ENCODE measurements around the gene PEX14.

The PEX14 gene

DNA sequence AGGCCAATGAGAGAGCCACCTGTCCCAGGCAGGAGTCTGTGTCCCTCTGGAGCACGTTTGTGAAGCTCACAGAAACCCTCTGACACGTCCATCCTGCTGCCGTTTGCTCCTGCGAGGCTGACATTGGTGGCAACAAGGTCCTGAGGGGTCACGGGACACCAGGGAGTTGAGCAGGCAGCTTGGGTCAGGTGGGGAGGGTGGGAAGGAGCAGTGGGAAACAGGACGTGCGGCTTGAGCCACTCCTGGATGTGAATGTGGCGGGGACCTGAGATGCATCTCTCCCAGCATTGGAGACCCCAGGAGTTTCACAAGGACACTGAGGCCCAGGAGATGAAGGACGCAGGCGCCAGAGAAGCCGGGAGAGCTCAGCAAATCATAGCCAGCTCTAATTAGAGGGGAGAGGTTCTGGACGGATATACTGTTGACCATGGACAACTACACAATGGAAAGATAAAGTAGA, 149.0 kb downstream of the PEX14 start:
- no peak for DNase-seq

DNA sequence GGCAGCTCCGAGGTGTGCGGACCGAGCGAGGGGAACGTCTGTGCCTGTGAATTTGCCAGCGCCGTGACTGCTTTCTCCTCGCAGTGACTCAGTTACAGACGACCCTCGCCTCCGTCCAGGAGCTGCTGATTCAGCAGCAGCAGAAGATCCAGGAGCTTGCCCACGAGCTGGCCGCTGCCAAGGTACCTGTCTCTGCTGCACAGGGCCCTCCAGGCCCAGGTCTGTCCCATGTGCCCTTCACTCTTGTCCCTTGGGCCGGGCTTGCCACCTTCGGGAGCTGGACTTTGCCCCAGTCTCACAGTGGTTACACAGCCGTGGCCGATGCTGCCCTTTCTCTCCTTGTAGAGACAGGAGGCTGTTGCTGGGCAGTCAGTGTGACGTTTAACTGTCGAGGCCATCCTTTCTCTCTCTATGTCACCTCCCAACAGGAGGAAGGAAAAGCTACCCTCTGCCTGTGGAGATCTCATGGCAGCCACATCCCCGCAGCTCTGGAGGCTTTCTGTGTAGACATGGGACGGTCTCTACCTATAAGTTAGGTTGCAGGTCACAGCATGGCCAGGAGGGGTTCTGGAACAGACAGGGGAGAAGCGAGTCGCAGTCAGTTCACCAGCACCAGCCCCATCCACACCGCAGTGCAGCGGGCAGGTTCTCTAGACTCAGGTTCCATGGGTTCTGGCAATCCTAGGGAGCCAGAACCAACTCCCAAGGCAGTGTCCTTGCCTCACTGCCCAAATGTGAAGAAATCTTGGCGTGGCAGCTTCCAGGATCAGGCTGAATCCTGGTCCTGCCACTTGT, 149.7 kb downstream of the PEX14 start:
- DNase-seq: no peak

DNA sequence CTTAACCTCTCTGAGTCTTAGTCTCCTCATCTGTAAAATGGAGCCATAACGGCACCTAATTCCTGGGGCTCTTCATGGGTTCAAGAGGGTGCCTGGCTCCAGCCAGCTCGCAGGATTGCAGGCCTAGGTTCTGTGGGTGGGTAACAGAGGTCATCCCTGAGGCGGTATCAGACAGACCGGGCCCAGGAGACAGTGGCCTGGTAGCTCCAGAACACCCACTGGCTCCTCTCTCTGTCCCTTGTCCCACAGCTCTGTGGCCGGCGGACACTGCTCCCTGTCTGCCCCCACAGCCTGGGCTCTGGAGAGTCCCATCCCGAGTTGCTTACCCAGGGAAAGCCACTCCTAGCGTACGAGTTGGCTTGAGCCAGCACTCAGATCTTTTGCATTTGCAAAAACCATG, 150.3 kb downstream of the PEX14 start:
- no peak for DNase-seq

DNA sequence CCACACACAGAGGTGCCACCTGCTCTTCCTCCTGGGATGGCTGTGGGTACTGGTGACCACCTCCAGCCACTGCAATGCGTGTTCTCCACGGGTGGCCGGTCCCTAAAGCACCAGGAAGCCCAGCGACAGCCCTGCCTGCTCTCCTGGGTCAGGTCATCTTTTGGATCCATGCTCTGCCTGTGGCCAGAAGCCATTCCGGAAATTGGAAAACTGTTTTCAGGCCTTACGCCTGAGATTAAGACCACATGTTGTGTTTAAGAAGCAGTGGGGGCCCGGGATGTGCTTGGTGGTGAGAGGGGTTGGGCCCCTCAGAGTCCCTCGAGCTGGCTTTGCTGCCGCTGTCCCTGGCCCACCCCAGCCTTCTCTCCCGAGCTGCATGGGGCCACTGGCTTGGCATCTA, 150.8 kb downstream of the PEX14 start:
- no peak for DNase-seq

DNA sequence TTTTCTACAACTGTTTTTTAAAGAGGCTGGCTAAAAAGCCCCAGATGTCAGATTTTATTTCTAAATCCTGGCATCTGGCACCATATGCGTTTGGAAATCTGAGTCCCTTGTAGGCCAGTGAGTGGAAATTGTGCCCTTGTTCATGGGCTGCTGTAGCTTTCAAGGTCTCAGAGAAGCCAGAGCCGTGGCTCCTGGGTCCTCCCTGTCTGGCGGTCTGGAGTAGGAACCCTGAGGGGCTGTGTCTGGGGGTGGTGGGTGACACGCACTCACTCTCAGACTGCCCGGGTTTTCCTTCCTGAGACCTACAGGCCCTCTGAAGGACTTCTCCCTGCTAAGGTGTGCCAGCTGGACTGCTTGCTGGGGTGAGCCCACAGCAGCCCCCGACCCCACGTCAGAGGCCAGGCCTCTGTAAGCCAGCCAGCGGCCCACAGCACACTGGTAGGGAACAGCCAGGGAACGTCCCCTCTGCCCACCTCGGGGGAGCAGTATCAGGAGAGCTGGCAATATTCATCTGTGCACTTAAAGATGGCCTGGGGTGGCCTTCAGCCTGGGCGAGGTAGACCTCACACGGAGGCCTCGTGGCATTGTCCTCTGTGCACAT, 151.5 kb downstream of the PEX14 start:
- no peak for DNase-seq

DNA sequence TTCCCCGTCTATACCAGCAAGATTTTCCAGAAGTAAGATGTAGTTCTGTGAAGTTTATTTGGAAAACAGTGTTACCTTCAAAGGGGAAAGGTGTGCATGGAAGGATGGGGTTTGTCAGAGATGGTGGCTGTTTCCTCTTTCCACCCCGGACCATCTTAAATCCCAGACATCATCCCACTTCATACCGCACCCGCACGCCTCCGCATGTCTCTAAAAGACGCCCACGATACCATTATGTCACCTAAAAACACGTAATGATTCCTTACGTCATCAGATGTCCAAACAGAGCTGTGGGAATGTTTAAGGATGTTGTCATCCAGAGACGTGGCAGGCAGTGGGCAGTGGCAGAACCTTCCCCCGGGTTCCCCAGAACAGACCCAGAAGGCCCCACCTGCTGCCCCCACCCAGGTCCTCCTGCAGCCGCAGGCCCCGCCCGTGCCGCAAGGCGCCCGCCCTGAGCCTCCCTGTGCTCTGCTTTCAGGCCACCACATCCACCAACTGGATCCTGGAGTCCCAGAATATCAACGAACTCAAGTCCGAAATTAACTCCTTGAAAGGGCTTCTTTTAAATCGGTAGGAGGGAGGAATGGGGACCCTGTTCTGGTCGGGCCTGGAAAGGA, 152.2 kb downstream of the PEX14 start:
- no peak for DNase-seq

DNA sequence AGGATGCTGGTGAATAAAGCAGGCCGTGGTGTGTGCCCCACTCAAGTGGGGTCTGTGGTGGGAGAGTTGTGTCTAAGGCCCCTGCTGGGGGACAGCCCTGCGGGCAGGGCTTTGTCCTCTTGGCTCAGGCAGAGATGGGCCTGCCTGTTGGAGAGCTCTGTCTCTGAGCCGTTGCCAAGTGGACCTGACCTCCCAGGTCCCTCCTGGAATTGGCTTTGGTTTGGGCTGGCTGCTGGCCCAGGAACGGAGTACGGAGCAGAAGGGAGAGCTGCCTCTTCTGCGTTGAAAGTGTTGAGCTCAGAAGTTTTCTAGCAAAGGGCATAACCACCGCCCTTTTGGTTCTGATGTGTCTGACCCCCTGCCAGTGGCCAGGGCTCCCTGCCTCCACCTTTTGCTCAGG, 153.9 kb downstream of the PEX14 start:
- DNase-seq: no peak

DNA sequence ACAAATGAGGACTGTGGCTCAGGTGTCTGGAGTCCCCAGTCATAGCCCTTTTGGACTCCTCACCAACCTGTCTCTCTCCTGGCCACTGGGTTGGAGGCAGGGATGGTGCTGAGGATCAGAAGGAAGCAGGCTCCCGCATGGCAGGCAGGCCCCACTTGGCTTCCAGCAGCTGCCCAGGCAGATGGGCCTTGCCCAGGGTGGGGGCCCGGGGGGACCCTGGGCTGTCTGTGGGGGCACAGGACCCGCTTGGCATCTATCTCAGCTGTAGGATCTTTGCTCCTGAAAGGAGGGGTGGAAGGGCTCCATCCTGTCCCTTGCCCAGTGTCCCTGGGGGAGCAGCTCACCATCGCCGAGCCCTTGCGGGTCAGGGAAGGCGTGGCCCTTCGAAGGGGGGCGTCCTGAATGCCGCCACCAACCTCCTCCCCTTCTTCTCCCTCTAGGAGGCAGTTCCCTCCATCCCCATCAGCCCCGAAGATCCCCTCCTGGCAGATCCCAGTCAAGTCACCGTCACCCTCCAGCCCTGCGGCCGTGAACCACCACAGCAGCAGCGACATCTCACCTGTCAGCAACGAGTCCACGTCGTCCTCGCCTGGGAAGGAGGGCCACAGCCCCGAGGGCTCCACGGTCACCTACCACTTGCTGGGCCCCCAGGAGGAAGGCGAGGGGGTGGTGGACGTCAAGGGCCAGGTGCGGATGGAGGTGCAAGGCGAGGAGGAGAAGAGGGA, 154.5 kb downstream of the PEX14 start:
- no peak for DNase-seq

DNA sequence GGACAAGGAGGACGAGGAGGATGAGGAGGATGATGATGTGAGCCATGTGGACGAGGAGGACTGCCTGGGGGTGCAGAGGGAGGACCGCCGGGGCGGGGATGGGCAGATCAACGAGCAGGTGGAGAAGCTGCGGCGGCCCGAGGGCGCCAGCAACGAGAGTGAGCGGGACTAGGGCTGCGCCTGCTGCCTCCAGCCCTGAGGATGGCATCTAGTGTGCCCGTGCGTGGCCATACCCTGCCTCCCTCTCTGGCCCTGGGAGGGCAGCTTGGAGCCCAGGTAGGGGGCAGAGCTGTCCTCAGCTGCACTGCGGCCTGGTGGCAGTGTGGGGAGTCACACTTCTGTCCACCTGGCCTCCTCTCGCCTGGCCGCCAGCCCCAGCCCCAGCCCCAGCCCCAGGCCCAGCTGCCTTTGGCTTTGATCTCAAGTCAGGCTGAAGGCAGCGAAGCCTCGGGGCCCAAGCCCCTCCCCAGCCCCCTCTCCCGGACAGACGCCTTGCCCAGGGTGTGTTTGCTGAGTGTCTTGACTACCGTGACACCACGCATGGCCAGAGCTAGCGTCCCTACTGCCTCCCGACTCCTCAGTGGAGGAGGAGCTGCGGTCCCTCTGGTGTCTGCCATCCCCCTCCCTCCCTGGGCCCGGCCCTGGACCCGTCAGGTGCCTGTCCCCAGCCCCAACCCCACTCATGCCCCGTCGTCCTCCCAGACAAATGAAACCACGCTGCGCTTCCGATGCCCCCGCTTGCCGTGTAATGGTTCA, 155.2 kb downstream of the PEX14 start:
- no peak for DNase-seq

DNA sequence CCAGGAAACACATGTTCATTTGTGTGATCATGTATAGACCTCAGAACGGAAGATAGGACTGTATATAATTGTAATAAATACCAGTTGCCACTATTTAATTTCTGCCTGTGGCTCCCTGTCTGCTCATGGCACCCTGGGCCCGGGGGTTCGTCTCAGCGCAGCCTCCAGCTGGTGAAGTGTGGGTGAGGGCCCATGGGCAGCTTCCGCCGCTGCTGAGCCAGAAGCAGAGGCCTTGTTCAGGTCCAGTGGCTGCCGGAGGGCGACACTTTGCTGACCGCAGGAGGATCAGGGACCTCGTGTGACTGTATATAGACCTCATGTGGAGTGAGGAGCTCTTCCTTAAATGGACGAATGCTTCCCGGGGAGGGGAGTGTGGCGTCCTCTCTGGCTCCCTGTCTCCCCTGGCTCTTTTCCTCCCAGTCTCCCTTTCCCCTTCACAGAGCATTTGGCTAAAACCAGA, 155.9 kb downstream of the PEX14 start:
- DNase-seq: no peak

DNA sequence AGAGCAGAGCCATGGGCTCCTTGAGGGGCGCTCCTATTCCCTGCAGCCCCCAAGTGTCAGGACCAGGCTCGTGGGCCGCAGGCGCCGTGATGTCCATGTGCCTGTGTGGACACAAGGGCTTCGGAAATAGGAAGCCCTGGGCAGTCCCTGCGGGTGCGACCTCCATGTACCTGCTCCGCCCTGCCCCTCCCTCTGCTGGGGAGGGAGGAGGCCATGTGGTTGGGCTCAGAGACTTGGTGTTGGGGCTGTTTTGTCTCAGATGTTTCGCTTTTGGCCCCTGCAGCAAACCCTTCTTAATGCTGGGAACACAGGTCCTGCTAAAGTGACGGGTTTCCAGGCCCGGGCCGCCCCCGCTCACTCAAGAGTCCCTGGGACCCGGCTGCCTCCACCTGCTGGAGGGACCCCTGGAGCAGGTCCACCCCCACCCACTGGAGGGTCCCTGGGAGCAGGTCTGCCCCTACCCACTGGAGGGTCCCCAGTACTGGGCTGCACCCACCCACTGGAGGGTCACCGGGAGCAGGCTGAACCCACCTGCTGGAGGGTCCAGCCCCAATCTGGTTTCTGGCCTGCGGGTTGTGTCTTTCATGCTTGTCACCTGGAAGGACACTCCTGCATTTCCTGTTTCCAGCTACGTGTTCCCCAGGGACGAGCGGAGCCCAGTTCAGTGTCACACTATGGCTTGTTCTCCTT, 156.5 kb downstream of the PEX14 start:
- DNase-seq: no peak

DNA sequence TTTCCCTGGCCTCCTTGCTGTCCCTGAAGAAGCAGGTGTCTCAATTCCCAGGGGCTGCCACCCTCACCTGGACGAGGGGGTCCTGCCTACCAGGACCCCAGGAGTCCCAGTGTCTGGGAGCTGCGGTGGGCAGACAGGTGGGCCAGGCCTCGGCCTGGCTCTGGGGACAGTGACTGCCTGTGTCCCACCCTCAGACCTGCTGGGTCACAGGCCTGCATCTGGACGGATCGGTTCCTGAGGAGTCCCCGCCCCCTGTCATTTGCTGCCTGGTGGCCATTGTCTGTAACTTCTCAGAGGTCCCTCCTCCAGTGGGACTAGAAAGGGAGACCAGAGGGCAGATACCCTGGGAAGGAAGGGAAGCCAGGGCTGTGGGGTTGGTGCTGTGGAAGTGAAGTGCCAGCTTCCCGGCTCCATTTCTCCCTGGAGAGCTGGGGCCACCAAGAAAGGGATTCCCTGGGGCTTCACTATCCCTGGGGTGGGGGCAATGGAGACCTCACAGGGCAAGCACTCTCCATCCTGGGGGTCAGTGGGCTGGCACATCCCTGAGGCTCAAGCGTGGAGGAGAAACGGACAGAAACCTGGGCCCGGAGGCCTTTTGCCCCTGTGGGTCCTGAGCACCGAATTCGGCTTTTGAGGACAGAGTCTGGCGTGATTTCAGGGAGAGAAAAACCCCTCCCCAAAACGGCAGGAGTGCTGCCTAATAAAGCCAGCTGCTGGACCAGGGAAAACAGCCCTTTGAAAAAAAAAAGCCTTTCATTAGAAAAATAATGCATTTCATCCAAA, 157.3 kb downstream of the PEX14 start:
- DNase-seq: no peak

DNA sequence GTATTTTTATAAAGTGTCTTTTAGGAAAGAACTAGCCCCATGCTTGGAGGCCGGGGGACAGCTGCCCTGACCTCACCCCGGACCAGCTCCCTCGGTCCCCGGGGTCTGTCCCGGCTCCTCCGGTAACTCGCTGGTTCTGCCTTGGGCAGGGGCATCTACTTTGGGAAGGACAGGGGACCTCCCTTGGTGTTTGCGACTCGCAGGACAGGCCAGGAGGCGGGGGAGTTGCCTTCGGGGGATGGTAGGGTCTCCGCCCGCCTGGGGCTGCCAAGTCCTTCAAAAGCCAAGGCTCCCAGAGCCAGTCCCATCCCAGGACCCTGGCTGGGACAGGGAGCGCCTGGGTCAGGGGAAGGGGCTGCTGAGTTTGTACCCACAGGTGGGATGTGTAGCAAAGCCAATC, 157.9 kb downstream of the PEX14 start:
- DNase-seq: no peak

DNA sequence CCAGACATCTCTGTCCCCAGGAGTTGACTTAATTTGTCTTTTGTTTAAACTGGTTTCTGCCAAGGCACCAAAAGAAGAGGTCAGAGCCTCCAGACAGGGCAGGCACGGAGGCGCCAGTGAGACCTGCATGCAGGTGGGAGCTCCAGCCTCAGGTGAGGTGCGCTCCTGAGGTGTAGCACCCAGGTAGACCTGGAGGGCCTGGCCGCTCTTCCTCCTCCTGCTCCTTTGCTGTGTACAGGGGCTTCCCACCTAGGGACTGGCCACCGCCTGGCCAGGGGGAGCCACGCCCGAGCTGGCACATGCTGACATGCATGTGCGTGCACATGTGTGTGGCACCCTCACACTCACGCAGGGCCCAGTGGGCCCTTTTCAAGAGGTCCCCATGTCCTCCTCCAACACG, 158.7 kb downstream of the PEX14 start:
- DNase-seq: no peak

DNA sequence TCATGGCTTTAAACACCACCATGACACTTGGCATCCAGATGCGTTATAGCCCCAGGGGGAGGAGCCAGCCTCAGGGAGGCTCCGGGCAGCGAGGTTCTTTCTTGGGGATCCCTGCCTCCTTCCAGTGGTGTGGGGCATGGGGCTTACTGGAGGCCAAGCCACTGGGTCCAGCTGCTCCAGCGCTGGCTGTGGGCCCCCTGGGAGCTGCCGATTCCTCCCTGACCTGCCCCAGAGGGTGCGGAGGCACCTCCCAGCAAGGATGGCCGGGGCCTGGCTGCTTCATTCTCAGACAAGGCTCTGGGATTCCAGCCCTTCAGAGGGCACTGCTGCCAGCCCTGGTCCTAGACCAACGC, 159.3 kb downstream of the PEX14 start:
- DNase-seq: no peak

DNA sequence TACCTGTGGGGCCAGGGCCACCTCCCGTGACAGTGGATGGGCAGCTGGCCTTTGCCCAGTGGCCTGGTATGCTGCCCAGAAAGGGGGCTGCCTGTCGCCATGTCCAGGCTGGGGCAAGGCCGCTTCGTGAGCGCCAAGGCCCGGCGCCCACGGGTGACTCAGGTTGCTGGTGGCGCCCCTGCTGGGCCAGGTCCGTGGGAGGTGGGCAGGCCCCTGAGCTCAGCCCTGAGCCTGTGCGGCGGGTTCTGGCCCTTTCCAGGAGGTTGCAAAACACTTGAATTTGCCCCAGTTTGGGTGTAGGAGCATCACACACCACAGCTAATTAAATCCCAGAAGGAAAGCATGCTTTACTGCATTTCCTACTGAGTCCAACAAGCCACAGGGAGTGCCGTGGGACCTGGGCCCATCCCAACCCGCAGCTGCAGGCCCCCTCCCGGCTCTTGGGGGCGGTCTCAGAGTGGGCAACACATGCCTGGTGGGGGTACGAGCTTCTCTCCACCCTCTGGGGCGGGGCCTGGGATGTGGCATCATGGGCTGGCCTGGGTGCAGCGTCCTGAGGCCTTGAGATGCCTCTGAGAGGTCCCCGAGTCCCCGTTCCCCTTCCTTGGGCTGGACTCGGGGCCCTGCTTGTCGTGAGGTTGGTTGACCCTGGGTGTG, 159.8 kb downstream of the PEX14 start:
- no peak for DNase-seq

DNA sequence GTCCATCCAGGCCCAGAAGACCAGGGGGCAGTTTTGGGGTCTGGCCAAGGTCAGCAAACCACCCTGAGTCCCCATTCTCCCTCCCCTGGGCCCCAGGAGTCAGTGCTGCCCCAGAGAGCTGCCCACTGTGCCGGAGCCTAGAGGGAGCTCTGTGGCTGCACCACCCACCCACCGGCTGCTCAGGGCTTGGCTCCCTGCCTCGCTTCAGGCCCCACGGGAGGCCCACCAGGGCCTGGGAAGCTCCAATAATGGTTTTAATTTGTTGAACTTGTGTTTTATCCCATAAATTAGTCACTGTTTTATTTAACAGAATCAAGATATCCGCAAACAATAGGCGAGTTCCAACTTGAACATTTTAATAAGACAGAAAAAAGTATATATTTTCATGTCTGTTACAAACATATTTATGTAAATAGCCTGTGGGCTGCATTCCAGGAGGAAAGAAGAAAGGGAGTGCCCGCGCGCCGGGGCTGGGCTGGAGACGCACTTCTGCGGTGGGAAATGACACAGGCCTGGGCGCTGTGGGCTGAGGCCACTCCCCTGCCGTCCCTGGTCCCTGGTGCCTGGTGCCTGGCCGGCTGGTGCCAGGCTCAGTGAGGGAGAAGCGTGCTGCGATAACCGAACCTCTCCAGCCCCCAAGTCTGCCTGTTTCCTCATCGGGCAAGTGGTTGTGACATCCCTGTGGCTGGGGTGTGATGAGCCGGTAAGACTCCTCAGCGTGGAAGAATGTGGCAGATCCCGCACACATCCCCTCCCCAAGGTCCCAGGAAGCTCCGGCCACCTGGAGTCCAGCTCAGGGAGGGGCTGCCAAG, 160.5 kb downstream of the PEX14 start:
- no peak for DNase-seq

DNA sequence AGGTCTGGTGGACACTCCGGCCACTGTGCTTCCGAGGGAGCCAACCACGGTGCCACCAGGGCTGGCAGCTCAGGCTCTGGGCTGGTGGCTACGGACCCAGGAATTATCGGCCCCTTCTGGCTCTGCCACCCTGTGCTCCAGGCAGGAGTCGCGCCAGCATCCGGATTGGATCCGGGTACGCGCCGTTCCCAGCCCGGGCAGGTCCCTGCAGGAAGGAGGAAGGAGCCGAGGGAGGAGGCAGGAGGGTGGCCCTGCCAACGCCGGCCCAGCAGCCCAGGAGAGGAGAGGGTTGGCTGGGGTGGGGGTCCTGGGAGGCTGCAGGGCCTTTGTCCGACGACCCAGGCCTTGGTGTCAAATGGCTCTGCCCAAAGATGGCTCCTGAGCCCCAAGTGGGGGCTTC, 161.2 kb downstream of the PEX14 start:
- DNase-seq: no peak

DNA sequence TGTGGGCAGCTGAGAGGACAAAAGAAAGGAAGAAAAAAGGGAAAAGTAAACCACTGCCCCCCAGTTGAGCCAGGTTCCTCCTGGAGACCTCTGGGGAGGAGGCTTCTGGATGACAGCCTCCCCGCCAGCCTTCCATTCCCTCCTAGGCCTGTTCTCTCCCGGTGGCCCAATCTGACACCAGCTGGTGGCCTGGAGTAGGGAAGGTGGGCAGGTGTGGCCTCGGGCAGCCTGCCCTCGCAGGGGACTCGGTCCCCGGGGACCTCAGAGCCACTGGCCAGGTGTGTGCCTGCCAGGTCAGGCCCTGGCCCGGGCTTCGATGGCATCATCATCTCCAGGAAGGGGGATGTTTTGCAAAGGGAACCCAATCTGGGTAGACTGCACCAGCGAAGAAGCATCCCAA, 162.7 kb downstream of the PEX14 start:
- DNase-seq: no peak
